Left lung (tissue), 10 donors: ENCODE data around the gene GJE1. TPM values are rescaled to one million over a fixed set of nuclear protein-coding genes. Genes with fewer than 3 reads are reported as not detected.

ENCODE experiments used
- ATAC-seq: fragments of 200-7000 bp; cut with Tn5 transposase; one replicate; pipeline ENCODE4 v1.9.1; 2020; ENCODE audit warnings: moderate library complexity
- DNase-seq, 4 donors: peaks; one replicate each; pipeline ENCODE4 v3.0.0-alpha.2; 2013 to 2020
- H3K27ac ChIP-seq, 2 donors: fragments of 200-600 bp; sonication (generic) in 1 of 2; one replicate each; pipeline versions ENCODE4 v1.5.0 to v1.8.0; 2020 to 2021
- H3K27me3 ChIP-seq, 2 donors: fragments of 200-600 bp; sonication (generic) in 1 of 2; one replicate each; pipeline versions ENCODE4 v1.5.0 to v1.8.0; 2020 to 2021
- H3K36me3 ChIP-seq, 2 donors: fragments of 200-600 bp; sonication (generic) in 1 of 2; one replicate each; pipeline versions ENCODE4 v1.5.0 to v1.8.0; 2020 to 2021
- H3K4me1 ChIP-seq, 2 donors: fragments of 200-600 bp; one replicate each; pipeline ENCODE4 v1.8.0; 2021
- H3K4me3 ChIP-seq, 2 donors: fragments of 200-600 bp; sonication (generic) in 1 of 2; one replicate each; pipeline versions ENCODE4 v1.5.0 to v1.8.0; 2020 to 2021; ENCODE audit warnings: mild to moderate bottlenecking in 1 of 2
- H3K9me3 ChIP-seq, 2 donors: fragments of 200-600 bp; sonication (generic) in 1 of 2; one replicate each; pipeline versions ENCODE4 v1.5.0 to v1.8.0; 2020 to 2021
- intact Hi-C, 2 donors: fragments of 100-400 bp; cut with DNase I; formaldehyde crosslinking; loops; one replicate each; pipeline versions ENCODE4 v1.11.2 to v1.14.2; 2022
- polyA plus RNA-seq, 6 donors: library from polyadenylated mRNA; unstranded; fragments of 120-200 nt; gene quantifications; one replicate each; pipeline ENCODE4 v1.2.1, GENCODE V29; 2013; ENCODE audit not compliant: insufficient read length in 6 of 6
- total RNA-seq, 2 donors: library from RNA; stranded (reverse); fragmentation: NEBNext Ultra II Directional; extraction: Animal tissue kit (Norgen Biotek cat#: 25700); gene quantifications; one replicate each; pipeline ENCODE4 v1.2.1, GENCODE V29; 2021
- TF ChIP-seq, protein P1 (sequence below), 2 donors: fragments of 200-600 bp; sonication (generic) in 1 of 2; IDR thresholded peaks; one replicate each; pipeline versions ENCODE4 v1.5.0 to v1.8.0; 2021; ENCODE audit warnings: antibody characterized with exemption in 2 of 2
- donor health status: DM: no; HTN: yes; CAD: no.
- donor health status: DM: no; HTN: no; CAD: no.

Gene GJE1
- total and polyA plus RNA-seq, 8 donors: not detected

GRCh38 chr6:142183351-142183750, 50.6 kb downstream of the GJE1 start:
- Histone ChIP-seq H3K4me3 (no peak overlapping the region), H3K27me3 (no peaks in the 10 kb centered on the region), H3K4me1 (peaks cover 0 to 6% of the 10 kb centered on the region in 2 donors), H3K36me3 (peaks cover 0 to 4% of the 10 kb centered on the region in 2 donors), H3K9me3 (peaks cover 0 to under 1% of the 10 kb centered on the region in 2 donors), H3K27ac (no peak overlapping the region)
- ATAC-seq (no peak), DNase-seq (no peak)
- TF ChIP-seq, protein P1, sequence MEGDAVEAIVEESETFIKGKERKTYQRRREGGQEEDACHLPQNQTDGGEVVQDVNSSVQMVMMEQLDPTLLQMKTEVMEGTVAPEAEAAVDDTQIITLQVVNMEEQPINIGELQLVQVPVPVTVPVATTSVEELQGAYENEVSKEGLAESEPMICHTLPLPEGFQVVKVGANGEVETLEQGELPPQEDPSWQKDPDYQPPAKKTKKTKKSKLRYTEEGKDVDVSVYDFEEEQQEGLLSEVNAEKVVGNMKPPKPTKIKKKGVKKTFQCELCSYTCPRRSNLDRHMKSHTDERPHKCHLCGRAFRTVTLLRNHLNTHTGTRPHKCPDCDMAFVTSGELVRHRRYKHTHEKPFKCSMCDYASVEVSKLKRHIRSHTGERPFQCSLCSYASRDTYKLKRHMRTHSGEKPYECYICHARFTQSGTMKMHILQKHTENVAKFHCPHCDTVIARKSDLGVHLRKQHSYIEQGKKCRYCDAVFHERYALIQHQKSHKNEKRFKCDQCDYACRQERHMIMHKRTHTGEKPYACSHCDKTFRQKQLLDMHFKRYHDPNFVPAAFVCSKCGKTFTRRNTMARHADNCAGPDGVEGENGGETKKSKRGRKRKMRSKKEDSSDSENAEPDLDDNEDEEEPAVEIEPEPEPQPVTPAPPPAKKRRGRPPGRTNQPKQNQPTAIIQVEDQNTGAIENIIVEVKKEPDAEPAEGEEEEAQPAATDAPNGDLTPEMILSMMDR (IDR thresholded peaks at IDR 0.05): no peak
- intact Hi-C loops: no loop called here

DNA sequence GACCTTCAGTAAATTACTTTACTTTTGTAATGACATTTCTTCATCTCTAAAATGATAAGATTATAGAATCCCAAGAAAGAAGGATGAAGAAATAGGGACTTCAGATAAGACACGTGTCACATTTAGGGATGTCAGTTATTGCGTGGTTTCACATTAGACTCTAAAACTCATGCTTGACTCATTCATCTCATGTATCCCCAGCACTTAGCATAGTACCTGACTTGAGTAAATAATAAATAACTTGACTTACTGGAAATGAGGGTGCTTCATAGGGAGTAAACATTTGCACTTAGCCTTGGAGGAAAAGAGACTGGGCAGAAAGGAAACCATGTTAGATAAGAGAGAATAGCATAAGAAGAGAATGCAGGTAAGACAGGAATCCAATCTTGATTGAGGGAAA, 51.6 kb downstream of the GJE1 start:
- ATAC-seq: peak; percentile 86
- intact Hi-C loops: no loop called here

More for the DNA sequence above, 51.6 kb downstream of the GJE1 start:
- TF ChIP-seq, protein P1 (IDR thresholded peaks at IDR 0.05): no peak
- Histone ChIP-seq H3K4me3 (no peak overlapping the region), H3K4me1 (peaks cover 0 to 6% of the 10 kb centered on the region in 2 donors), H3K27me3 (no peaks in the 10 kb centered on the region), H3K9me3 (no peaks in the 10 kb centered on the region), H3K36me3 (peaks cover 0 to under 1% of the 10 kb centered on the region in 2 donors), H3K27ac (no peak overlapping the region)
- DNase-seq: no peak

Other genes starting within 250 kb of the GJE1 start
- gene NMBR, start 14.2 kb downstream of the GJE1 start, total RNA-seq: not detected
- gene NMBR, start 14.2 kb downstream of the GJE1 start, polyA plus RNA-seq: under 1 TPM; 0.20 to 0.58 (median 0.26) TPM
- gene VTA1, start 14.3 kb downstream of the GJE1 start, total RNA-seq: 10 to 100 TPM; 33.2 to 35.5 TPM
- gene VTA1, start 14.3 kb downstream of the GJE1 start, polyA plus RNA-seq: 10 to 100 TPM; 64.7 to 73.5 (median 68.7) TPM
- gene ADGRG6, start 169.1 kb downstream of the GJE1 start, total RNA-seq: 10 to 100 TPM; 34.2 to 48.7 TPM
- 100 to 1,000 TPM; 127 to 160 (median 151) TPM for gene ADGRG6, start 169.1 kb downstream of the GJE1 start, polyA plus RNA-seq